Measurements from ENCODE around the gene UGT1A5. TPM values are rescaled to one million over a fixed set of nuclear protein-coding genes. Genes with fewer than 3 reads are reported as not detected.

The UGT1A5 gene
- total and polyA plus RNA-seq, 12 donors: 0.43 TPM; not detected in 11

DNA sequence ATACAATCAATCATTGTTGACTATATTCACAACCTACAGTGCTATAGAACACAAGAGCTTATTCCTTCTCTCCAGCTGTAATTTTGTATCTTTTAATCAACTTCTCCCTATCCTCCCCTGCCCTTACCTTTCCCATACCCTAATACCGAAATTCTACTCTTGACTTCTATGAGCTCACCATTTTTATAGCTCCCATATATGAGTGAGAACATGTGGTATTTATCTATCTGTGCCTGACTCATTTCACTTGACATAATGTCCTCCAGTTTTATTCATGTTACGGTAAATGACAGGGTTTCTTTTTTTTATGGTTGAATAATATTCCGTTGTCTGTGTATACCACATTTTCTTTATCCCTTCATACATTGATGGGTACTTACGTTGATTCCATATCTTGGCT lies 68.1 kb downstream of the UGT1A5 start:
- no peaks in the 10 kb centered on the region for H3K36me3 ChIP-seq (replicated peaks in 1 of 2)
- no peak for DNase-seq
- no peaks in the 10 kb centered on the region for H3K9me3 ChIP-seq (replicated peaks in 1 of 3)
- no peaks in the 10 kb centered on the region for H3K27me3 ChIP-seq
- WGBS, 4 donors: 76 to 85% (median 81%) methylated on average over 4 of the region's 4 CpGs
- TF ChIP-seq, protein P1, sequence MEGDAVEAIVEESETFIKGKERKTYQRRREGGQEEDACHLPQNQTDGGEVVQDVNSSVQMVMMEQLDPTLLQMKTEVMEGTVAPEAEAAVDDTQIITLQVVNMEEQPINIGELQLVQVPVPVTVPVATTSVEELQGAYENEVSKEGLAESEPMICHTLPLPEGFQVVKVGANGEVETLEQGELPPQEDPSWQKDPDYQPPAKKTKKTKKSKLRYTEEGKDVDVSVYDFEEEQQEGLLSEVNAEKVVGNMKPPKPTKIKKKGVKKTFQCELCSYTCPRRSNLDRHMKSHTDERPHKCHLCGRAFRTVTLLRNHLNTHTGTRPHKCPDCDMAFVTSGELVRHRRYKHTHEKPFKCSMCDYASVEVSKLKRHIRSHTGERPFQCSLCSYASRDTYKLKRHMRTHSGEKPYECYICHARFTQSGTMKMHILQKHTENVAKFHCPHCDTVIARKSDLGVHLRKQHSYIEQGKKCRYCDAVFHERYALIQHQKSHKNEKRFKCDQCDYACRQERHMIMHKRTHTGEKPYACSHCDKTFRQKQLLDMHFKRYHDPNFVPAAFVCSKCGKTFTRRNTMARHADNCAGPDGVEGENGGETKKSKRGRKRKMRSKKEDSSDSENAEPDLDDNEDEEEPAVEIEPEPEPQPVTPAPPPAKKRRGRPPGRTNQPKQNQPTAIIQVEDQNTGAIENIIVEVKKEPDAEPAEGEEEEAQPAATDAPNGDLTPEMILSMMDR (IDR thresholded peaks at IDR 0.05): no peak
- no peak for TF ChIP-seq POLR2A (IDR thresholded peaks at IDR 0.05)
- H3K4me3 ChIP-seq: no peak overlapping the region
- intact Hi-C loops (cut with DNase I): no loop called here
- H3K27ac ChIP-seq: no peak overlapping the region
- no peaks in the 10 kb centered on the region for H3K4me1 ChIP-seq (replicated peaks in 1 of 2)

DNA sequence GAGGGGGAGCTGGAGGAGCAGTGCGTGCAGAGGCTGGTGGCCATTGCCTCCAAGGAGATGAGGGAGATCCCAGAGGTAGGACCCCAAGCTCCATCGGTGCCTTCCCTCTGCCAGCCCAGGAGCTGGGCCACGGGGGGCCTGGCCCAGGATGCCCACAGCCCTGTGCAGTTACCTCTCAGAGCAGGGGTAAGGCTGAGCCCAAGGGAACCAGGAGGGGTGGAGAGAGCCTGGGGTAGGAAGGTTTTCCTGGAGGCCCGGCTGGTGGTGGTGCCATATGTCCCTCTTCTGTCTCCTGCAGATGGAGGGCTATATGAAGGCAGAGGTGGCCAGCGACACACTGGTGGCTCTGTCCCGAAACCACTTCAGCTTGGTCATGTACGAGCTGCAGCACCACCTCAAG lies 76.8 kb downstream of the UGT1A5 start:
- 88 to 93% (median 93%) methylated on average over 3 to 7 of the region's 7 CpGs for WGBS, 4 donors
- intact Hi-C loops (cut with DNase I): no loop called here
- DNase-seq: peak in 1 of 7 donors; percentile 14
- H3K9me3 ChIP-seq (replicated peaks in 1 of 3): no peaks in the 10 kb centered on the region
- H3K36me3 ChIP-seq (replicated peaks in 1 of 2): no peaks in the 10 kb centered on the region
- H3K4me3 ChIP-seq: no peak overlapping the region
- no peak overlapping the region for H3K27ac ChIP-seq
- no peaks in the 10 kb centered on the region for H3K27me3 ChIP-seq
- H3K4me1 ChIP-seq (replicated peaks in 1 of 2): no peaks in the 10 kb centered on the region
- no peak for TF ChIP-seq POLR2A (IDR thresholded peaks at IDR 0.05)

DNA sequence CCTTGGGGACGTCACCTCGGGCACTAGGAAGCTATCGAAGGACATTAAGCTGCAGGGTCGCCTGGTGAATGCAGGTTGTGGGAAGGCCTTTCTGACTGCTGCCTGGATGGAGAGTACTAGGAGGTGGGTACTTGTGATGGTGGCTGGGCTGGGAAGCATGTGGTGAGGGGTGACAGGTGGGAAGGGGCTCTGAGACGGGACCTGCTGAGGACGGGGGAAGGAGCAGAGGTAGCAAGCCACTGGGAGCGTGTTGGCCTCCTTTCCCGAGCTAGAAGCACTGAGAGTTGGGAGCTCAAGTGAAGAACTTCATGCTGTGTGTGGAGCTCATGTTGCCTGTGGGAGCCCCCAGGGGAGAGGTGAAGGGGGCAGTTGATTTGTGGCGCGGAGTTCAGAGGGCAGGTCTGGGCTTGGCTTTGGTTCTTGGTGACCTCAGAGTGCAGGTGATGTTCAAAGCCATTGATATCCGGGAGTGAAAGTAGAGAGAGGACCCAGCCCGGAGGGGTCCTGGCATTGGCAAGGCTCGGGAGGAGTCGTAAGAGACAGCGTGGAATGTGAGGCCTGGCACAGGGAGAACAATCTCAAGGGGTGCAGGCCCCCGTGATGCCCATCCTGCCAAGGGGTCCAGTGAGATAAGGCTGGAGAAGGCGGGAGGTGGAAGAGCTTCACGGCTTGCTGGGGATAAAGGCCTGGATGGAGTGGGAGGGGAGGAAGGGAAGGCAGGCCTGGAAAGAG lies 78.6 kb downstream of the UGT1A5 start:
- Histone ChIP-seq H3K4me1 (replicated peaks in 1 of 2) (no peaks in the 10 kb centered on the region), H3K4me3 (no peak overlapping the region), H3K27ac (no peak overlapping the region), H3K9me3 (replicated peaks in 1 of 3) (no peaks in the 10 kb centered on the region), H3K27me3 (no peaks in the 10 kb centered on the region), H3K36me3 (replicated peaks in 1 of 2) (no peaks in the 10 kb centered on the region)
- no peak for TF ChIP-seq POLR2A (IDR thresholded peaks at IDR 0.05)
- TF ChIP-seq, protein P1 (IDR thresholded peaks at IDR 0.05): no peak
- DNase-seq: peak in 2 of 7 donors; percentile 3 to 11
- WGBS, 4 donors: 78 to 85% (median 81%) methylated on average over 18 of the region's 18 CpGs
- intact Hi-C loops (cut with DNase I): no loop called here

DNA sequence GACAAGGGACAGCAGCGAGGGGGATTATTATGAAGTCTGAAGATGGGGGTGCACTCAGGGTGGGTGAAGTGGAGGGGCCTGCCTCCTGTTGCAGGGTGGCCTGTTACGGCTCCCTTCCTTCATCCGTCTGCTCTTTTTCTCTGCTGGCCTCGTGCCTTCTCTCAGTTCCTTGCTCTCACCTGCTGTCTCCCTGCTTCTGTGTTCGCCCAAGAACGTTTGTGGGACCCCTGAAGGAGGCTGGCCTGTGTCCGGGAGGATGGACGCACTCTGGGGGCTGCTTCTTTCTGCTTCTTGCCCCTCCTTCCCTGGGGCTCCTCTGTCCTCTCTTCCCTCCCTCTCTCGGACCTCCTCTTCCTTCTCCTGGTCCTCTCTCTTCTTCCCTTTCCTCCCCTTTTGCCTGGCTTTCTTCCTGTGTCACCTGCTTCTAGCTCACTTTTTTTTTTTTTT lies 79.2 kb downstream of the UGT1A5 start:
- Histone ChIP-seq H3K4me1 (replicated peaks in 1 of 2) (no peaks in the 10 kb centered on the region), H3K27me3 (no peaks in the 10 kb centered on the region), H3K4me3 (no peak overlapping the region), H3K36me3 (replicated peaks in 1 of 2) (no peaks in the 10 kb centered on the region), H3K27ac (no peak overlapping the region), H3K9me3 (replicated peaks in 1 of 3) (no peaks in the 10 kb centered on the region)
- 74 to 87% (median 81%) methylated on average over 9 of the region's 9 CpGs for WGBS, 4 donors
- TF ChIP-seq, protein P1 (IDR thresholded peaks at IDR 0.05): no peak
- no peak for TF ChIP-seq POLR2A (IDR thresholded peaks at IDR 0.05)
- intact Hi-C loops (cut with DNase I): no loop called here
- peak in 2 of 7 donors; percentile 1 to 4 for DNase-seq

DNA sequence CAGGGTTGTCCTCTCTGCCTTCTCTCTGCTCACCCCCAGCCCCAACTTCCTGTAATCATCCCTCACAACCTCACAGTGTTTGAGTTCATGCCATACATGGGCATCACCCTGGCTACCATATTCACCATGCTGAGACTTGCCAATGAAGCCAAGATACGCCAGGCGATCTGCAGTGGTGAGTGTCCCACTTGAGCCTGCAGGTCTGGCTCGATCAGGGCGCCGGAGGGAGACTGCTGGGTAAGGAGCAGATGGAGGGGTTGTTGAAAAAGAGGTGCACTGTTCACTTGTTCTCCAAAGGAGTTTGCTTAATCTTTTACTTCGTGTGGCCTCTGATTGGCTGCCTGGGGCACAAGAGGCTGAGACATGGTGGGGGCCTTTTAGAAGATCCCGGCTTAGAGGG lies 80.0 kb downstream of the UGT1A5 start:
- H3K27ac ChIP-seq: no peak overlapping the region
- no peaks in the 10 kb centered on the region for H3K4me1 ChIP-seq (replicated peaks in 1 of 2)
- no peaks in the 10 kb centered on the region for H3K9me3 ChIP-seq (replicated peaks in 1 of 3)
- 84 to 91% (median 88%) methylated on average over 7 of the region's 7 CpGs for WGBS, 4 donors
- peak in 1 of 7 donors; percentile 4 for DNase-seq
- no peaks in the 10 kb centered on the region for H3K27me3 ChIP-seq
- TF ChIP-seq POLR2A (IDR thresholded peaks at IDR 0.05): no peak
- TF ChIP-seq, protein P1 (IDR thresholded peaks at IDR 0.05): no peak
- no peaks in the 10 kb centered on the region for H3K36me3 ChIP-seq (replicated peaks in 1 of 2)
- no peak overlapping the region for H3K4me3 ChIP-seq
- intact Hi-C loops (cut with DNase I): no loop called here
